MM.1S (cell line): ENCODE data around the gene CALML5.

Source experiments
- DNase-seq: peaks from one replicate; pipeline ENCODE4 v3.0.0-alpha.2; 2015
- H2AFZ ChIP-seq: fragments of 300-600 bp; sonication (generic); 2 replicates; pipeline ENCODE4 v1.6.0; 2016; ENCODE audit warnings: antibody characterized with exemption, low read length
- H3F3A ChIP-seq: fragments of 300-600 bp; sonication (generic); 2 replicates; pipeline ENCODE4 v1.6.1; 2016; ENCODE audit warnings: mild to moderate bottlenecking, antibody characterized with exemption, low read length, moderate library complexity, mixed read lengths; ENCODE audit not compliant: insufficient read depth
- H3K27ac ChIP-seq: fragments of 300-600 bp; sonication (generic); 2 replicates; pipeline ENCODE4 v1.5.1; 2016; ENCODE audit warnings: mild to moderate bottlenecking, low read length
- H3K27me3 ChIP-seq: fragments of 300-600 bp; sonication (generic); replicated peaks from 2 replicates; pipeline ENCODE4 v1.6.0; 2016; ENCODE audit warnings: low read length; ENCODE audit not compliant: insufficient read depth
- H3K36me3 ChIP-seq: fragments of 300-600 bp; sonication (generic); replicated peaks from 2 replicates; pipeline ENCODE4 v1.6.1; 2016; ENCODE audit warnings: mild to moderate bottlenecking, low read length, mixed read lengths; ENCODE audit not compliant: insufficient read depth
- H3K4me1 ChIP-seq: fragments of 300-600 bp; sonication (generic); 2 replicates; pipeline ENCODE4 v1.6.1; 2016; ENCODE audit warnings: low read length, mixed read lengths
- H3K4me2 ChIP-seq: fragments of 300-600 bp; sonication (generic); 2 replicates; pipeline ENCODE4 v1.6.0; 2016; ENCODE audit warnings: low read depth, low read length
- H3K4me3 ChIP-seq: fragments of 300-600 bp; sonication (generic); 2 replicates; pipeline ENCODE4 v1.5.1; 2016; ENCODE audit warnings: low read length, mixed read lengths
- H3K79me2 ChIP-seq: fragments of 300-600 bp; sonication (generic); 2 replicates; pipeline ENCODE4 v1.6.1; 2016; ENCODE audit warnings: mixed run types, low read length, mixed read lengths
- H3K9ac ChIP-seq: fragments of 300-600 bp; sonication (generic); 2 replicates; pipeline ENCODE4 v1.6.1; 2016; ENCODE audit warnings: low read length, mixed read lengths
- H3K9me2 ChIP-seq: fragments of 300-600 bp; sonication (generic); replicated peaks from 2 replicates; pipeline ENCODE4 v1.6.1; 2016; ENCODE audit warnings: mild to moderate bottlenecking, low read length, mixed read lengths; ENCODE audit not compliant: insufficient read depth
- H3K9me3 ChIP-seq: fragments of 300-600 bp; sonication (generic); replicated peaks from 2 replicates; pipeline ENCODE4 v1.6.1; 2016; ENCODE audit warnings: mild to moderate bottlenecking, low read length, mixed read lengths; ENCODE audit not compliant: insufficient read depth
- H4K20me1 ChIP-seq: fragments of 300-600 bp; sonication (generic); 2 replicates; pipeline ENCODE4 v1.6.1; 2016; ENCODE audit warnings: mild to moderate bottlenecking, low read length, moderate library complexity, mixed read lengths; ENCODE audit not compliant: insufficient read depth
- CTCF ChIP-seq: fragments of 300-600 bp; sonication (generic); IDR thresholded peaks from 2 replicates; pipeline ENCODE4 v1.5.1; 2016; ENCODE audit warnings: antibody characterized with exemption, low read length, mixed read lengths
- EZH2 ChIP-seq: fragments of 300-600 bp; sonication (generic); optimal IDR thresholded peaks from 2 replicates; pipeline ENCODE3; 2017; ENCODE audit warnings: low read depth, mild to moderate bottlenecking, antibody characterized with exemption, low read length, mixed read lengths
- EZH2phosphoT487 ChIP-seq: fragments of 300-600 bp; sonication (generic); IDR thresholded peaks from 2 replicates; pipeline ENCODE4 v1.6.1; 2018; ENCODE audit warnings: antibody characterized with exemption, low read length

The CALML5 gene

GRCh38 chr10:5456563-5456962 is 42.8 kb downstream of the CALML5 start:
- Histone ChIP-seq H3K9me3 (no peaks in the 10 kb centered on the region), H3K9ac (no peak overlapping the region), H3K36me3 (peaks cover 42% of the 10 kb centered on the region), H3F3A (no peaks in the 10 kb centered on the region), H3K27me3 (no peaks in the 10 kb centered on the region), H3K4me1 (no peaks in the 10 kb centered on the region), H3K27ac (no peak overlapping the region), H2AFZ (no peak overlapping the region), H3K4me3 (no peak overlapping the region), H3K4me2 (no peak overlapping the region), H4K20me1 (no peaks in the 10 kb centered on the region), H3K9me2 (no peaks in the 10 kb centered on the region), H3K79me2 (0 out of 2 replicates have a peak, but pooled peaks cover 4% of the 10 kb centered on the region)
- no peak for DNase-seq
- TF ChIP-seq EZH2phosphoT487 (no peak), EZH2 (no peak), CTCF (no peak)

- no peak overlapping the region for H3K27ac ChIP-seq
- H3K79me2 ChIP-seq: peaks cover 29% of the 10 kb centered on the region
- no peaks in the 10 kb centered on the region for H3K9me3 ChIP-seq
- H3K9me2 ChIP-seq: no peaks in the 10 kb centered on the region
- H2AFZ ChIP-seq: no peak overlapping the region
- no peaks in the 10 kb centered on the region for H3F3A ChIP-seq
- H3K9ac ChIP-seq: no peak overlapping the region
- TF ChIP-seq EZH2 (no peak), CTCF (no peak), EZH2phosphoT487 (no peak)
- no peak overlapping the region for H3K4me3 ChIP-seq
- peaks cover 5% of the 10 kb centered on the region; the same call in 1 of the 2 replicates for H3K4me1 ChIP-seq
- no peaks in the 10 kb centered on the region; the same call in 1 of the 2 replicates for H4K20me1 ChIP-seq
- no peak for DNase-seq
- no peak overlapping the region for H3K4me2 ChIP-seq
- no peaks in the 10 kb centered on the region for H3K27me3 ChIP-seq
- peaks cover 42% of the 10 kb centered on the region for H3K36me3 ChIP-seq
Observed at GRCh38 chr10:5453749-5454489, 45.5 kb downstream of the CALML5 start.

- Histone ChIP-seq H3K27ac (no peak overlapping the region), H3K9me3 (no peaks in the 10 kb centered on the region), H3K9ac (no peak overlapping the region), H2AFZ (no peak overlapping the region), H3K4me1 (peaks cover 16% of the 10 kb centered on the region), H3K27me3 (no peaks in the 10 kb centered on the region), H3F3A (peaks cover 25% of the 10 kb centered on the region), H3K9me2 (no peaks in the 10 kb centered on the region), H4K20me1 (no peaks in the 10 kb centered on the region; the same call in 1 of the 2 replicates), H3K4me3 (no peak overlapping the region), H3K4me2 (no peak overlapping the region), H3K36me3 (peaks cover 30% of the 10 kb centered on the region), H3K79me2 (peaks cover 59% of the 10 kb centered on the region)
- no peak for DNase-seq
- TF ChIP-seq CTCF (no peak), EZH2 (no peak), EZH2phosphoT487 (no peak)
Observed at GRCh38 chr10:5450605-5451384, 48.6 kb downstream of the CALML5 start.
